NCI-H510A (cell line): ENCODE data around the gene ARHGAP26.

Experiments used
- DNase-seq: peaks from one replicate; lab custom pipeline; 2025; lab: John Stamatoyannopoulos, UW

Gene ARHGAP26

DNA sequence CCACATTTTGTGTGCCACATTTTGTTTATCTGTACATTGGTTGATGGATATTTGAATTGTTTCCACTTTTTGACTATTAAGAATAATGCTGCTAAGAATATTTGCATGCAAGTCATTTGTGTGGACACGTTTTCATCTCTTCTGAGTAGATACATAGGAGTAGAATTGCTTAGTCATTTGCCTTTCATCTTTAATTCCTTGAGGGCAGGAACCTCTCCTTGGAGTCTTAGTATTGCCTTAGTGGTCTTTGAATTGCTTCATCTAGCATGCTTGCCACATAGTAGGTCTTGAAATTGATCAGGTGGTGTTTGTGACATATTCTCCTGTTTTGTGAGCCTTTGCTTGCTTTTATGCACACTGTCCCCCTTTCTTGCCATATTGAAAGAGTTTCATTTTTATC lies 504.8 kb downstream of the ARHGAP26 start:
- no peak for DNase-seq

DNA sequence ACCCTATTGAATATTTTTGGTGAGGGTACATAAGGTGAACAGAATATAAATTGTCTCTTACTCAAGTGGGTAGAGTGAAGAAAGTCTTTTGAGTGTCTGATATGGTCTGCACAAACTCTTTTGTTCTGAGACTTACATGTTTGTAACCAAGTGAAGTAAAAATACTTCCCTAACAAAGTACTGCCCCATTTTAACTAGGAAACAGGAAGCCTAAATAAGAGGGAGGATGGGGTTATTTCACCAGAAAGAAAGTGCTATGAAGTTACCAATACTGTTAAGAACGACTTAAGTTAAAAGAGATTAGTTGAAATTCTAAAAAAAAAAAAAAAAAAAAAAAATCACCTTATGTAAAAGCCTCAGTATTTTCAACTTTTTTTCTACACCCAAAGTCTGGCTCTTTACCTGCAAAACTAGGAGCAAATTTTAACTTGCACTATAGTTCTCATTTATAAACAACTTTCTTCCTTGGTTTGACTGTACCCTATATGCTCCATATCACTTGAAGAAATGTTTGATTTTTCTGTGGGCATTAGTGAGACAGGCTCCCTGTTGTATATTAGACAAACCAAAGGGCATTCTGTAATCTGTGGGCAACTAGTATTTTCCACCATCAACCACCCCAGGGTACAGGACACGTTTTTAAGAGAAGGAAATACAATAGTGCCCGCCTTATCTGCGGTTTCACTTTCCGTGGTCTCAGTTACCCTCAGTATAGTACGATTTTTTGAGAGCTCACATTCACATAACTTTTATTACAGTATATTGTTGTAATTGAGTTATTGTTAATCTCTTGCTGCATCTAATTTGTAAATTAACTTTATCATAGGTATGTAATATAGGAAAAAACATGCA lies 505.6 kb downstream of the ARHGAP26 start:
- DNase-seq = no peak

DNA sequence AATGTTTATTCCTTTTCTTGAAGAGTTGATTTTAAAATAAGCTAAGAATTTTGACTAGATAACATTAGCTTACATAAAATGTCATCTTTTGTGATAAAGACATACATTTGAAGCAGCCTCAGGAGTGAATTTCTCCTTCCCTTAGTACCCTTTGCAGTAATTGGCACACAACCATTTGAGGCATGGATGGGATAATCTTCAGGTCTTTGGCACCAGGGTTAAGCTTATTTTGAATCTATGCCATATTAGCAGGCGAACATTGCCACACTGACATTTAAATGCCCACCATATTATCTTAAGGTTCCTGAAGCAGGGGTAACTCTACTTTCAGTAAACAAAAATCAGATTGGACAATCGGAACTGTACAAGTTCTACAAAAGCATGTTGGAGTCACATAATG lies 507.4 kb downstream of the ARHGAP26 start:
- DNase-seq = no peak
